HL-60 (cell line): ENCODE results near the gene MACROD2.
"Not testable (repeated sequence)": the region's sequence is repeated elsewhere in the genome, so short reads cannot be mapped to it uniquely, and the experiment has no call there.

ENCODE experiments used
- DNase-seq, 2 experiments: peaks; one replicate each; pipeline ENCODE4 v3.0.0-alpha.2; 2010 to 2020; ENCODE audit warnings: low read depth in 1 of 2, low spot score in 1 of 2
- H3K27ac ChIP-seq: fragments of 250-450 bp; sonication (Bioruptor Pico); replicated peaks from 2 replicates; pipeline ENCODE4 v1.5.1; 2020; ENCODE audit warnings: mild to moderate bottlenecking, moderate library complexity
- H3K27me3 ChIP-seq: fragments of 250-450 bp; sonication (Bioruptor Pico); 2 replicates; pipeline ENCODE4 v1.5.1; 2021; ENCODE audit warnings: mild to moderate bottlenecking, moderate library complexity; ENCODE audit not compliant: insufficient read depth, poor library complexity, severe bottlenecking
- H3K4me3 ChIP-seq: replicated peaks from 2 replicates; pipeline ENCODE4 v1.5.1; 2011; ENCODE audit warnings: mild to moderate bottlenecking, control low read depth, low read length; ENCODE audit not compliant: insufficient read depth
- CTCF ChIP-seq: IDR thresholded peaks from one replicate; pipeline ENCODE4 v1.5.1; 2011; ENCODE audit warnings: low read length, control low read depth, inconsistent platforms; ENCODE audit not compliant: insufficient read depth
- GABPA ChIP-seq: IDR thresholded peaks from 2 replicates; pipeline ENCODE4 v1.6.1; 2012; ENCODE audit warnings: low read depth
- POLR2AphosphoS5 ChIP-seq: IDR thresholded peaks from 2 replicates; pipeline ENCODE4 v1.6.1; 2012; ENCODE audit warnings: low read depth
- REST ChIP-seq: IDR thresholded peaks from 2 replicates; pipeline ENCODE4 v1.6.1; 2012; ENCODE audit warnings: low read depth; ENCODE audit not compliant: insufficient replicate concordance
- SPI1 ChIP-seq: IDR thresholded peaks from 2 replicates; pipeline ENCODE4 v1.6.1; 2012; ENCODE audit warnings: low read depth, mild to moderate bottlenecking, borderline replicate concordance

The MACROD2 gene

GRCh38 chr20:14220986-14221385 lies 225.7 kb downstream of the MACROD2 start:
- no peak for DNase-seq
- H3K27ac ChIP-seq, result no peak overlapping the region
- H3K27me3 ChIP-seq, result no peaks in the 10 kb centered on the region
- H3K4me3 ChIP-seq, result no peak overlapping the region
- TF ChIP-seq POLR2AphosphoS5, result no peak
- no peak for TF ChIP-seq REST
- no peak for TF ChIP-seq GABPA
- no peak for TF ChIP-seq CTCF
- TF ChIP-seq SPI1, result no peak

GRCh38 chr20:14223806-14224205 lies 228.5 kb downstream of the MACROD2 start:
- TF ChIP-seq CTCF, result no peak
- no peak for TF ChIP-seq SPI1
- TF ChIP-seq POLR2AphosphoS5, result no peak
- no peak for TF ChIP-seq REST
- TF ChIP-seq GABPA, result no peak
- Histone ChIP-seq H3K27me3 (no peaks in the 10 kb centered on the region), H3K27ac (no peak overlapping the region), H3K4me3 (no peak overlapping the region)
- no peak for DNase-seq

GRCh38 chr20:14226051-14227049 lies 231.0 kb downstream of the MACROD2 start:
- H3K27ac ChIP-seq, H3K4me3 ChIP-seq, H3K27me3 ChIP-seq, DNase-seq: not testable (repeated sequence)

- Histone ChIP-seq H3K27ac (no peak overlapping the region), H3K4me3 (no peak overlapping the region), H3K27me3 (no peaks in the 10 kb centered on the region)
- TF ChIP-seq GABPA (no peak), SPI1 (no peak), REST (no peak)
- DNase-seq, result no peak
These were observed 237.3 kb downstream of the MACROD2 start for GRCh38 chr20:14232650-14233049.
